WI38 (cell line): ENCODE results near the gene PDSS2.
"Not testable (repeated sequence)": the region's sequence is repeated elsewhere in the genome, so short reads cannot be mapped to it uniquely, and the experiment has no call there.

Experiments
- H3K4me3 ChIP-seq: 2 replicates; pipeline ENCODE4 v1.5.1; 2011; ENCODE audit warnings: low read depth, mild to moderate bottlenecking, control low read depth, low read length
- CTCF ChIP-seq: IDR thresholded peaks from 2 replicates; pipeline ENCODE4 v1.5.1; 2012; ENCODE audit warnings: low read depth, mild to moderate bottlenecking, control low read depth, low read length

The PDSS2 gene

GRCh38 chr6:107308677-107309076, 150.7 kb downstream of the PDSS2 start:
- H3K4me3 ChIP-seq, result no peak overlapping the region
- TF ChIP-seq CTCF, result no peak

GRCh38 chr6:107305994-107306393, 153.4 kb downstream of the PDSS2 start:
- not testable (repeated sequence) for H3K4me3 ChIP-seq

GRCh38 chr6:107305391-107305790, 154.0 kb downstream of the PDSS2 start:
- no peak for TF ChIP-seq CTCF
- no peak overlapping the region for H3K4me3 ChIP-seq

GRCh38 chr6:107304421-107305025, 154.8 kb downstream of the PDSS2 start:
- no peak for TF ChIP-seq CTCF
- H3K4me3 ChIP-seq, result no peak overlapping the region

- no peak for TF ChIP-seq CTCF
These were observed 166.0 kb downstream of the PDSS2 start for GRCh38 chr6:107293350-107293749.

GRCh38 chr6:107292715-107293271, 166.6 kb downstream of the PDSS2 start:
- H3K4me3 ChIP-seq, result no peak overlapping the region
- TF ChIP-seq CTCF, result no peak

More at GRCh38 chr6:107293350-107293749, 166.0 kb downstream of the PDSS2 start:
- no peak overlapping the region for H3K4me3 ChIP-seq

- no peak for TF ChIP-seq CTCF
- no peak overlapping the region for H3K4me3 ChIP-seq
These were observed 168.9 kb downstream of the PDSS2 start for GRCh38 chr6:107290491-107290890.

- not testable (repeated sequence) for H3K4me3 ChIP-seq
These were observed 170.1 kb downstream of the PDSS2 start for GRCh38 chr6:107289258-107289657.

- not testable (repeated sequence) for H3K4me3 ChIP-seq
These were observed 173.7 kb downstream of the PDSS2 start for GRCh38 chr6:107285683-107286082.
